GM21390 (cell line): Measurements from ENCODE around the gene SEPHS1.
A peak's percentile ranks its signal among the peaks of the same experiment; 100 is the strongest.
"Not testable (repeated sequence)": the region's sequence is repeated elsewhere in the genome, so short reads cannot be mapped to it uniquely, and the experiment has no call there.

Experiments used
- ATAC-seq: cut with Tn5 transposase; IDR thresholded peaks from one replicate; pipeline ENCODE4 v1.9.1; 2021; ENCODE audit not compliant: unreplicated experiment

SEPHS1 gene

DNA sequence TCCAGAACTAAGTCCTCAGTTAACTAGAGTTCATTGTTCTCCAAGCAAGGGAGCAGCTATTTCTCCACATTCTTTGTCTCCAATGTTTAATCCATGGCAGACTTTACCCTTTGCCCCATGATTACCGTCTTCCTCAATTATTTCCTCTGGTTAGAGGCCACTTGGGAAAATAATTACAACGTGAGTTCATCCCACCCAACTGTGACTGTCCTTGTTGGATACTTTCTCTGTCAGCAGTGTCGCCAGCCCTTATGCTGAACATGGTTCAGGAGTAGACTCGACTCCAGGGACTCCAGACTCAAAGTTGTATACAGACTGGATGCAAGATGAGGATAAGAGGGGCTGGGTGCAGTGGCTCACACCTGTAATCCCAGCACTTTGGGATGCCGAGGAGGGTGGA lies 17.1 kb upstream of the SEPHS1 start:
- no peak for ATAC-seq

DNA sequence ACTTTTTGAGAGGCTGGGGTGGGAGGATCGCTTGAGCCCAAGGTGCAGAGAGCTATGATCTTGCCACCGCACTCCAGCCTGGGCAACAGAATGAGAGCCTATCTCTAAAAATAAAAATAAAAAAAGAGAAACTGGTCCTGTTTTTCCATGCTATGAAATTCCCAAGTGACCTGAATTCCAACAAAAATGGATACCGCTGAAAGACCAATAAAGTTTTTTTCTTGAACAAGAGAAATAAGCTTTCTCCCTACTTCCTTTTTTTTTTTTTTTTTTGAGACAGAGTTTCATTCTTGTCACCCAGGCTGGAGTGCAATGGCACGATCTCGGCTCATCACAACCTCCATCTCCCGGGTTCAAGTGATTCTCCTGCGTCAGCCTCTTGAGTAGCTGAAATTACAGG lies 12.5 kb upstream of the SEPHS1 start:
- ATAC-seq: no peak

DNA sequence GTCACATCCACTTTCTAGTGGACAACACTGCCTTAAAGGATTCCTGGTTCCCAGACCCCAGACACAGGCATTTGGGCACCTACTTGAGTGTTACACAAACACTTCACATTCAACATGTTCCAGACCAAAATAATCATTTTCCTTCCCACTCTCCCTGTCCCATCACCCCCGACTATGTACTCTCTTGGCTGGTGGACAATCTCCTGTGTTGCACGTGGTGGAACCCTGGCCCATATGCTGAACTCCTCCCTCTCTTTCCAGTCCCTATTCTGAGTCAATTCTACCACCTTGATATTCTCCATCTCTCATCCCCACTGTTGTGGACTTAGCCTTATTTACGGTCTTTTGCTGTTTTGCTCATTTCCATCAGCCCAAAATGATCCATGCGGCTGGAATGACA lies 8.3 kb upstream of the SEPHS1 start:
- ATAC-seq: no peak

DNA sequence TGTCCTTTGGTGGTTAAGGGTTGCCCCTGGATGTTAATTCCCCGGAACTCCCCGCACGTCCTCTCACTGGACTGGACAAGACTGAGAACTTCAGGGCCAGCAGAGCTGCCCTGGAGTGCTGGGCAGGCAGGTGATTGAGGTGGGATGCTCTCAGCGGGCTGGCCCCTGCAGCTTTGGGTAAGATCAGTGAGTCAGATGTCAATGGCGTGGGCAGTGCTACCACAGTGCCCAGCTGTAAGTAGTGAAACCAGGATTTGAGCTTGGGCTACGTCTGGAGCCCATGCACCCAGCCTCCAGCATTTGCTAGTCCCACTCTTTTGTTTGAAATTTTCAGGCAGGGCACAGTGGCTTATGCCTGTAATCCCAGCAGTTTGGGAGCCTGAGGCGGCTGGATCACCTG lies 6.7 kb upstream of the SEPHS1 start:
- no peak for ATAC-seq

DNA sequence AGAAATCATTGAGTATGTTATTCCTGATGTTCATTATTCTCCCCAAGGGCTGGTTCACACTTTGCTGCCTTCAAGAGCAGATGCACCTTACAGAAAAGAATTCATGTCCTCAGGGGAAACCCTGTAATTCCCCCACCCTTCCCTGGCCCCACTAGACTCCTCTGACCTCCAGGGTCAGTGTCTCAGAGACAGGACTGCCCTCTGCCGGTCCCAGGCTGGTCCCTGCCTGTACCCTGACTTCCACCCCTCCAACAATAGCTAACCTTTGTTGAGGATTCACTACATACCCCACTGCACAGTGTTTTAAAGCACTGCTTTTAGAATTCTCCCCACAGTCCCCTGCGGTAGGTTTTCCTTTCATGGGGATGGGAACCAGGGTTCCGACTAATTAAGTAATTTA lies 4.4 kb upstream of the SEPHS1 start:
- ATAC-seq: no peak

DNA sequence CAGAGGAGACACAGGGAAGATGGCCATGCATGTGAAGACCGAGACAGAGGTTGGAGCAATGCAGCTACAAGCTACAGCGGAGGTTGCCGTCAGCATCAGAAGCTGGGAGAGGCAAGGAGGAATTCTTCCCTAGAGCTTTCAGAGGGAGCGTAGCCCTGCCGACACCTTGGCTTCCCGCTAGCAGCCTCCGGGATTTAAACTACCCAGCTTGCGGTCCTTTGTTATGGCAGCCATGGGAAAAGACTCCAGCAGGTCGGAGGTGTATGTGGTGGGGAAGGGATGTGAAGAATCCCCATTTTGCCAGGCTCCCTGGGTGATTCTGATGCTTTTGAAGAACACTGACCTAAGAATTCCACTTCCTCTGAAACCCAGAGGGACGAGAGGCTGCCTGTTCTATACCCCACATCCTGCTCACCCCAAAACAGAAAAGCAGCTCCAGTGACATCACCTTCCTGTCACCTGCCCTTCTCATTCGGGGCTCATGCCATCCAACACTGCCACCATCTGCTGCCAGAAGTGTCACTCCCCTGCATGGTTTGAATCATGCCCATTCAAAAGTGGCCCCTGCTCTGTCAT lies 3.3 kb upstream of the SEPHS1 start:
- no peak for ATAC-seq

DNA sequence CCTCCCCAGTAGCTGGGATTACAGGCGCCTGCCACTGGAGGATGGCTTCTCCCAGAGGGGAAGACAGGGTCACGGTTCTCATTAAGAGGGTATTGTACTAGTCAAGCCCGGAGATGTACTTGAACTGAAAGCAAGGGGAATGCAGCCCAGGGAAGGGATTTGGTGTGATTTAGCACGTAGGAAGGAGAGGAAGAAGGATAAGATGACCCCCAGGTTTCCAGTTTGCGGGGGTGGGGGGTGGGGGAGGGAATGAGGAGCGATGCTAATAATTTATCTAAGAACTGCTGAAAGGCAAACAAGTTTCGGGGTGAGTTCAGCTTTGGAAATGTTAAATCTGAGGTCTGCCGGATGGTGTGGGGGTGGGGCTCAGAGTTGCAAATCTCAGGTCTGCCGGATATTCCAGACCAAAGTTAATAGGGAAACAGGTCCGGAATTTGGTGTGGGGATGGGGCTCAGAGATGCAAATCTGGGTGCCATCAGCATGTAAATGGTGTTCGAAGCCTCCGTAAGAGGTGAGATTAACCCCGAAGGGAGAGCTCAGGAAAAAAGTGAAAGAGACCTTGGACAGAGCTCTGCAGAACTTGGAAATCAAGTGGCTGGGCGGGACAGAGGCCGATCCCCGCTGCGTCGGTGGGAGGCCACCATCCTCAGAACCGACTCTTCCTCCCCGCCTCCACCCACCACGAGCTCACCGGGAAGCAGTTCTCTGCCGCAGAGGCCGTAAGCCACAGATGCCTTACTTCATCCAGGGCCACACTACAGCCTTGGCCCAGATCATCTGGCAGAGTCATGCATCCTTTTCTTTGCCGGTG lies 1.6 kb upstream of the SEPHS1 start:
- ATAC-seq: no peak

DNA sequence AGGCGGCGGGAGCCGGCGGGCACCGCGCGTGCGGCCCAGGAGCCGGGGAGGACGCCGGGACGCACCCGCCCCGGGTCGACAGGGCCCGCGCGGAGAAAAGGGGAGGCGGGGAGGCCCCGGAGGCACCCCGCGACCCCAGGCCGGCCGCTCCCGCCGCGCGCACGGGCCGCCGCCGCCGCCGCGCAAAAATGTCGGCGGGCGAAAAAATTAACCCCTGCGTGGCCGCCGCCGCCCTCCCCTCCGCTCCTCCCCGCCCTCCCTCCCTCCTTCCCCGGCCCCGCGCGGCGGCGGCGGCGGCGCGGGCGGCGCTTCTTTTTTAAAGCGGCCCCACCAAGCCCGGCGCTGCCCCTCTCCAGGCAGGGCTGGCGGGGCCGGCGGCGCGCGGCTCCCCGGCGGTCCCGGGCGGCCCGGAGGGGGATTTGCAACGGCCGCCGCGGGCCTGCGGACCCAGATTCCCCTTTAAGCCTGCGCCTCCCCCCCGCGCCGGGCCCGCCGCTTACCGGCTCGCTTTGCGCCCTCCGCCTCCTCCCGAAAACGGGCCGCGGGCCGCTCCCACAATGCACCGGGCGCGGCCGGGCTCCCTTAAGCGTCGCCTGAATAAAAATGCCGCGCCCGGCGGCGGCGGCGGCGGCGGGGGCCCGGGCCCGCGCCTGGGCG lies 465 bp downstream of the SEPHS1 start:
- peak; percentile 48 for ATAC-seq

DNA sequence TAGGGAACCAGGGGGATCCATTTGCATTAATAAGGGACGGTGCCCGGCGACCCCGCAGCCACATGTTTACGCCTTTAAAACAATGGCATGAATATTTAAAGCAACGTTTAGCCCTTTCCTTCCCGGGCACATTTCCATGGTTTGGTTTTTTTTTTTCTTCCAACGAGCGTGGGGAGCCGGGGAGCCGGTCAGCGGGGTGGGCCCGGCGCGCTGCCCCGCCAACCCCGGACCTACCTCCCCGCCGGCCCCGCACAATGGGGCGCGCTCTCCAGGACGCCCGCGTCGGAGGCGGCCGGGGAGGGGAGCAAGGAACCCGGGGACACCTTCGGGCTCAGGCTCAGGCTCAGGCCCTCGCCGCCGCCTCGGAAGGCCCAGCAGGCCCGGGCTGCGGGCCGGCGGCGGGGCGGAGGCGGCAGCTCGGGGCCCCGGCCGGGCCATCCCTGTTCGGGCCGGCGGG lies 1.0 kb downstream of the SEPHS1 start:
- ATAC-seq: peak; percentile 35

DNA sequence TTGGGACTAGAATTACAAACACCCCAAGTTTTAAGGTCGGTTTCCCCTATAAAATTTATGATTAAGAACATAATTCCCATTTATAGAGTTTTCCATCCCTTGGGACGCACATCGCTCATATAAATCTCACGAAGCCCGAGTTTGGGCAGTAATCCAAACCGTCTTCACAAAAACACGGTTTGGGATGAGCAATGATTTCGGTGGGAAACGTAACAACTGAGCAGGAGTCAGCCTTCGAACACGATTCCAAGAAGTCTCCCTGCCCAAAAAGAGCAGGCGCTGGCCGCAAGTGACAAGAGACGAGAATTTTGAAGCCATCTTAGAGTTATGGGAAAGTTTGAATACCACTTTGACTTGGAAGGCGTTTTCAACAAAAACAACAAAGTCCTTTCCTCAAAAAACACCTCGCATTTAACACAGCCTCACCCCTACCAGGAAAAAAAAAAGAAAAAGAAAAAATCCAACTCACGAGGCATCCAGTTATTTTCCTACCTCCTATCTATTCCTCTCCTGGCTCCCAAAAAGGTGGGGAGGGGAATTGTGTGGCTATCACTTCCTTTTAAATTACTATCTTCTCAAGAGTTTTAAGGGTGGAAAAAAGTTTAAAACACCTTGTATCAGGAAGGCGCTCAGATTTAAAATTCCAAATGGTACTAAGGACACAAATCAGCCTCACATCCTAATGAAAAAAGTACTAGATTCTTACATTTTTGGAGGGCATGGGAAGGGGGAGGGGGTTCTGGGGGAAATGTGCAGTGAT lies 1.6 kb downstream of the SEPHS1 start:
- no peak for ATAC-seq

DNA sequence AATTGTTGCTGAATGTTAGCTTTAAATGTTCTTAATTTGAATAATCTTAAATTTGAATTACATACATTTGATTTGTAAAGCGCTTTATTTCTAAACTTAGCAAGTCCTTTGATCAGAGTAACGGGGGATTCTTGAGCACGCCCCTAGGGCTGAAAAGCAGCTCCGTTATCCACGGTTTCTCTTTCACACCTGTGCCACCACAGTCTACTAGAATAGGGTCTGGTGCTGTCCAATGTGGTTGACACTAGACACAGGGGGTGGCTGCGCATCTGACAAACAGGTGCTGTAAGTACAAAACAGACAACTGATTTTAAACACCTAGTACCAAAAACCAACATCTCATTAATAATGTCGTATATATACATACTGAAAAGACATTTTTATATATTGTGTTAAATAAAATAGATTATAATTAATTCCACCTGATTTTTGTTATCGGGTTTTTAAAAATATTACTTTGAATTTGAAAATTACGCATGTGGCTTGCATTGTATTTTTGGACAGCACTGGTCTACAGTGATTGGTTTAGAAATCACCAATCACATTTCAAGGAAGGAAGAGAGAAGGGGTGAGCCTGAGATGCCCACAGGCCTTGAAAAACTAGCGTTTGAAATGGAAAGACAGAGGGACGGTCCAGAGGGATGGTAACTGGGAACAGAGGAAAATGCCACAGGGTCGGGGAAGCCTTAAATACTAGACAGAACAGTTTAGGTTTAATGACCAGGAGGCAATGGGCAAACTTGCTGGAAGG lies 7.3 kb downstream of the SEPHS1 start:
- peak; percentile 92 for ATAC-seq

DNA sequence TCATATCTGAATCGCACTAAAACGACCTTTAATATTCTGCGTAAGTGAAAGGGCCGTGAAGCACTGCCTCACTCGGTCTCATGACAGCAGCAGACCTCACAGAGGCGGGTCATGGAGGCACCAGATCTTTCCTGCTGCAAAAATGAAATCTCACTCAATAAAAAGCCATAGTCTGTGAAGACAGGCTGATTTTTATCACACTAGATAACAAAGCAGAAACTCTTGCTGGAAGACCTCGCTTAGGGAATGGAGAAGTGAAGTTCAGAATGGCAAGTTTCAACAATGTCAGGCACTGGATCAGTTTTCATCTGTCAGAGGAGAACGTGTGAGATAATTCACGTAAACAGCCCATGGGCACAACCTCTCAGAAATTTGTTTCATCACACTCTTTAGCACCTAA lies 8.0 kb downstream of the SEPHS1 start:
- ATAC-seq: no peak

DNA sequence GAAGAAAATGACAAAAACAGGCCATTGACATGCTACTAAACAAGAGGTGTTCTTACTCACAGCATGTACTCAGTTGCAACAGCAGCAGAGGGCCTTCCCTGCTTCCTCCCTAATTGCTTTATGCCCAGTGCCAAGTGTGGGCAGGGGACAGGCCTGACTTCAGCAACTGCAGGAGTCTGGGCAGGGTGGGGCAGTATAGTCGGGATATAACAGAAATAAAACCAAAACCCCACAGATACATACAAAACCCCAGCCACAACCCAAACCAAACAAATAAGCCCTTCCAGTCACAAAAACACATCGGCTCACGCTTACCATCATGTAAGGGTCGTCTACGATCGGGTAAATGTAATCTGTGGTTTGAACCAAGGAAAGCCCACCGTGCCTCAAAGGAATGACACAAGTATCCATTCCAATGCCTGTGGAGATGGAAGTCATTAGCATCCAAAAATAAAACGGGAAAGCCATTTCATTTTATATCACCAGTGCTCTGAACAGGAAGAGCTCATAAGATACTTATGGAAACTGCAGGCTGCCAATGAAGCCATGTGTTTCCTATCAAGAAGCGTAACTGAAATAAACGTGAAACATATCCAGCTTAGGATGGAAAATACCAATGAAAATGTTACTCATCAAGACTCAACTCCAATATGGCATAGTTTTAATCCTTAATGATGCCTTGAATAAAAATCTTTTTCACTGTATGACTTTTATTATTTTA lies 9.5 kb downstream of the SEPHS1 start:
- no peak for ATAC-seq

DNA sequence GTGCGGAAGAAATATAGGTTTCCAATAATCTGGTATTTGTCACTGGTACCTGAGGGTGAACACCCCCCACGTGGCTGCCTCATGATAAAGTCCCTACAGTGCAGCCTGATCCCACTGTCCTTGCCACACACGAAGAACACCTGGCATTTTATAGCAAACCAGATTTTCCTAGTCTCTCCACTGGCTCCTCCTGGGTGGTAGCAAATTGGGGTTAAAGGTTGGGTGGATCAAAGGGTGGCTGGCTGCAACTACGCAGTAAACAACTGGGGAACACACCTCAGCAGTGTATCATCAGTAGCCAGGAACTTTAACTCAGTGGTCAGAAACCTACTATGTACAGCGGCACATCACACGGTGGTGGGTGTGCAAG lies 10.3 kb downstream of the SEPHS1 start:
- ATAC-seq: no peak

DNA sequence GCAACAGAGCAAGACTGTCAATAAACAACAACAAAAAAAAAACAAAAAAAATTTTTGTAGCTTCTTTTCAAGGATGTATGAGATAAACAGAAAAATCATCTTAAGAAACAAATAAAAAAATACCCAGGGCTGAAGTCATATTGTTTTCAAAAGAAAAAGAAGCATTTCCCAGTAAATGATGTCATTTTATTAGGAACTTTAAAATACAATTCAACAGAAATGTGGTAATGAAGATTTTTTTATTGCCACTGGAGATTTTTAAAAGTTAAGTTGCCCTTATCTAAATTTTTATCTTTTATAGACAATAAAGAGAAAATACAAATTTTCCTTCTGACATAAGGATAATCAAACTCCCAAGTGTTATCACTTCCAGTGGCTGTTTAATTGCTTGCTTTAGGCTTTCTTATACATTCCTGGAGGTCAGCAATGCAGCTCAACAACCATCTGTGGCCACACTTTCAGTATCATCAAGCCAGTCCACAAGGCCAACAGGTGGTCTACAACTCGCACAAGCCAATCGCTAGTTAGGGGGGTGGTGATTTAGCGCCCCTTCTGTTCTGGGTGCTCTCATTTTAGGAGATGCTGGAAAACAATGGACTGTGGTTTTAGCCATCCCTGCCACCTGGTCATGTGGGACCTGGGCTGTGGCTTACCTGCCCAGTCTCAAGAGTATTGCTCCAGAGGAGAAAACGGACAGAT lies 10.8 kb downstream of the SEPHS1 start:
- no peak for ATAC-seq

DNA sequence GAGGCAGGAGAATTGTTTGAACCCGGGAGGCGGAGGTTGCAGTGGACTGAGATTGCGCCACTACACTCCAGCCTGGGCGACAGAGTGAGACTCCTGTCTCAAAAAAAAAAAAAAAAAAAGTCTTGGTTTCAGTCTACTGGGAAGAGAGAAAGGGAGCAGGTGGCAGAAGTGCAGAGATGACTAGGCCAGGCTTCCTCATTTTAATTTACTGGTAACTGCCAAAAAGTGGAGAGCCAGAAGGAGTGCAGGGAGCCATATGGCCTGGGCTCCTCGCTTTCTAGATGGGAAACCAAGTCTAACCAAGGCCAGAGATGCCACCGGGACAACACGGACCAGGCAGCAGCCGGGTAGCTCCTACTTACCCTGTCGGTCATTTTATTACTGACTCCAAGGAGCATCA lies 12.2 kb downstream of the SEPHS1 start:
- peak; percentile 52 for ATAC-seq

DNA sequence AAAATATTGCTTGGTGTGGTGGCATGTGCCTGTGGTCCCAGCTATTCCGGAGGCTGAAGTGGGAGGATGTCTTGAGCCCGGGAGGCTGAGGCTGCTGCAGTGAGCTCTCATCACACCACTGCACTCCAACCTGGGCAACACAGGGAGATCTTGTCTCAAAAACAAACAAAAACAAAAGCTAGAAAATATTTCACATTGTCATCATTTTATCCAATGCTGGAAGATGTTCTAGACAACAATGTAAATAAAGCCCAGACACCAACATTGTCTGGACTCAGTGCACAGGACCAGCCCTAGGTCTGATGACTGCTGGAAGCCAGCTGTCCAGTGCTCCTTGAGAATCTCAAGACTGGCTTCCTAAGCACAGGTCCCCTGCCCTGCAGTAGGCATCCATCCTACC lies 13.5 kb downstream of the SEPHS1 start:
- no peak for ATAC-seq

DNA sequence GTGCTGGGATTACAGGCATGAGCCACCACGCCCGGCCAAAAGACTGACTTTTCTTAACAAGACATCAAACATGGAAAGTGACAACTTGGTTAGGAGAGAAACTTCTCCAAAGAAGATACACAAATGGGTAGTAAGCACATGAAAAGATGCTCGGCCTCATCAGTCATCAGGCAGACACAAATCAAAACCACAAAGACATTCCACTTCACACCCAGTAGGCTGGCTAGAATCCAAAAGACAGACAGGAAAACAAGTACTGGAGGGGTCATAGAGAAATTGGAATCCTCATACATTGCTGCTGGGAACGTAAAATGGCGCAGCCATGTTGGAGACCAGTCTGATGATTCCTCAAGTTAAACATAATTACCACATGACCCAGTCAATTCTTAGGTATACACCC lies 16.4 kb downstream of the SEPHS1 start:
- ATAC-seq: no peak

DNA sequence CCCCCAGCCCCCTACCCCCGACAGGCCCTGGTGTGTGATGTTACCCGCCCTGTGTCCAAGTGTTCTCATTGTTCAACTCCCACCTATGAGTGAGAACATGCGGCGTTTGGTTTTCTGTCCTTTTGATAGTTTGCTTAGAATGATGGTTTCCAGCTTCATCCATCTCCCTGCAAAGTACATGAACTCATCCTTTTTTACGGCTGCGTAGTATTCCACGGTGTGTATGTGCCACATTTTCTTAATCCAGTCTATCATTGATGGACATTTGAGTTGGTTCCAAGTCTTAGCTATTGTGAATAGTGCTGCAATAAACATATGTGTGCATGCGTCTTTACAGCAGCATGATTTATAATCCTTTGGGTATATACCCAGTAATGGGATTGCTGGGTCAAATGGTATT lies 17.1 kb downstream of the SEPHS1 start:
- not testable (repeated sequence) for ATAC-seq

DNA sequence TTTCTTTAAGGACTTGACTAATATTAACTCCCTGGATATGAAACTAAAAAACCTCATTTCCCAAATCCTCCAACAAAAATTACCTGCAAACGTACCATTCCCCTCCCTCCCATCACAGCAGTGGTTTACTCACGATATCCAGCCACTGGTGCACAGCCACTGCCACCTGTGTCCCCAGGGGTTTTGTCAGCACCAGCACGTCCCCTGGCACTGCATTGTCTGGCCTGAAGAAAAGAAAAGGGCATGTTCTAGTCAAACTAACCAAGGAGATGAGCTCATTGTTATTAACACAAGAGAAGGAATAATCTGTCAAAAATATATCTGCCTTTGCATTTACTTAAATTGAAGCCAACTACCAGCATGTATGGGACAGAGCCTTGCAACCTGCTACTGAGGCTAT lies 18.5 kb downstream of the SEPHS1 start:
- no peak for ATAC-seq
